ENCODE results near the gene HEY2. TPM values are rescaled to one million over a fixed set of nuclear protein-coding genes. Genes with fewer than 3 reads are reported as not detected.
A peak's percentile ranks its signal among the peaks of the same experiment; 100 is the strongest.

The HEY2 gene
- total RNA-seq, 1 experiment from 2014 or later: not detected

- Mint-ChIP-seq H3K27me3 (ENCODE audit: insufficient read depth, unreplicated experiment) (peaks cover 91% of the 10 kb centered on the region), H3K4me1 (ENCODE audit: insufficient read depth, unreplicated experiment) (no peaks in the 10 kb centered on the region), H3K9me3 (ENCODE audit: unreplicated experiment) (no peaks in the 10 kb centered on the region), H3K4me3 (ENCODE audit: unreplicated experiment) (no peak overlapping the region), H3K27ac (ENCODE audit: low read depth, unreplicated experiment) (no peak overlapping the region), H3K36me3 (ENCODE audit: insufficient read depth, unreplicated experiment) (peaks cover 6% of the 10 kb centered on the region)
- no peak for DNase-seq (ENCODE audit: unreplicated experiment)
- peak; percentile 22 for TF ChIP-seq CTCF (IDR thresholded peaks at IDR 0.05; ENCODE audit: unreplicated experiment)
- CTCF ChIA-PET: interaction anchor here (0.6 to 9.4 kb wide), 6 partner anchors 7 to 1541 kb away, joined by 3 to 233 read pairs (median 4); no protein-coding TSS in a partner anchor
- POLR2A ChIA-PET: interaction anchor here (0.6 kb wide), 1 partner anchor 428 kb away, joined by 3 read pairs; no protein-coding TSS in a partner anchor
- intact Hi-C loops (cut with micrococcal nuclease): loop anchor here (10.0 kb wide), 1 partner anchor 645 kb away; no protein-coding TSS in a partner anchor
- no TSS peak for BruUV-seq (replicated peaks)
Observed at GRCh38 chr6:125759184-125759902, 9.9 kb downstream of the HEY2 start.

GRCh38 chr6:125759959-125760457 is 10.6 kb downstream of the HEY2 start:
- Mint-ChIP-seq H3K4me1 (ENCODE audit: insufficient read depth, unreplicated experiment) (no peaks in the 10 kb centered on the region), H3K27me3 (ENCODE audit: insufficient read depth, unreplicated experiment) (peaks cover 91% of the 10 kb centered on the region), H3K27ac (ENCODE audit: low read depth, unreplicated experiment) (no peak overlapping the region), H3K4me3 (ENCODE audit: unreplicated experiment) (no peak overlapping the region), H3K9me3 (ENCODE audit: unreplicated experiment) (no peaks in the 10 kb centered on the region), H3K36me3 (ENCODE audit: insufficient read depth, unreplicated experiment) (peaks cover 6% of the 10 kb centered on the region)
- no peak for TF ChIP-seq CTCF (IDR thresholded peaks at IDR 0.05; ENCODE audit: unreplicated experiment)
- intact Hi-C loops (cut with micrococcal nuclease): loop anchor here (10.0 kb wide), 1 partner anchor 645 kb away; no protein-coding TSS in a partner anchor
- CTCF ChIA-PET: interaction anchor here (0.7 to 9.4 kb wide), 2 partner anchors 8 to 448 kb away, joined by 4 to 233 read pairs; no protein-coding TSS in a partner anchor
- no peak for DNase-seq (ENCODE audit: unreplicated experiment)
- POLR2A ChIA-PET: no interaction called here
- BruUV-seq (replicated peaks): no TSS peak

- TF ChIP-seq CTCF (IDR thresholded peaks at IDR 0.05; ENCODE audit: unreplicated experiment): no peak
- H3K27me3 Mint-ChIP-seq (ENCODE audit: insufficient read depth, unreplicated experiment): peaks cover 94% of the 10 kb centered on the region
- BruUV-seq (replicated peaks): no TSS peak
- H3K4me3 Mint-ChIP-seq (ENCODE audit: unreplicated experiment): no peak overlapping the region
- DNase-seq (ENCODE audit: unreplicated experiment): no peak
- ChIA-PET POLR2A (no interaction called here), CTCF (interaction anchor here (0.6 to 8.6 kb wide), 5 partner anchors 9 to 453 kb away, joined by 3 to 145 read pairs (median 3); no protein-coding TSS in a partner anchor)
- no peak overlapping the region for H3K27ac Mint-ChIP-seq (ENCODE audit: low read depth, unreplicated experiment)
- intact Hi-C loops (cut with micrococcal nuclease): no loop called here
- no peaks in the 10 kb centered on the region for H3K9me3 Mint-ChIP-seq (ENCODE audit: unreplicated experiment)
- H3K36me3 Mint-ChIP-seq (ENCODE audit: insufficient read depth, unreplicated experiment): peaks cover 4% of the 10 kb centered on the region
- no peaks in the 10 kb centered on the region for H3K4me1 Mint-ChIP-seq (ENCODE audit: insufficient read depth, unreplicated experiment)
Observed at GRCh38 chr6:125764121-125764671, 14.8 kb downstream of the HEY2 start.

- H3K4me3 Mint-ChIP-seq (ENCODE audit: unreplicated experiment): no peak overlapping the region
- POLR2A ChIA-PET: no interaction called here
- no TSS peak for BruUV-seq (replicated peaks)
- CTCF ChIA-PET: interaction anchor here (0.6 to 8.6 kb wide), 3 partner anchors 13 to 567 kb away, joined by 3 to 145 read pairs (median 4); no protein-coding TSS in a partner anchor
- H3K9me3 Mint-ChIP-seq (ENCODE audit: unreplicated experiment): no peaks in the 10 kb centered on the region
- H3K4me1 Mint-ChIP-seq (ENCODE audit: insufficient read depth, unreplicated experiment): no peaks in the 10 kb centered on the region
- TF ChIP-seq CTCF (IDR thresholded peaks at IDR 0.05; ENCODE audit: unreplicated experiment): no peak
- H3K36me3 Mint-ChIP-seq (ENCODE audit: insufficient read depth, unreplicated experiment): no peaks in the 10 kb centered on the region
- no peak overlapping the region for H3K27ac Mint-ChIP-seq (ENCODE audit: low read depth, unreplicated experiment)
- peaks cover 83% of the 10 kb centered on the region for H3K27me3 Mint-ChIP-seq (ENCODE audit: insufficient read depth, unreplicated experiment)
- intact Hi-C loops (cut with micrococcal nuclease): loop anchor here (5.0 kb wide), 2 partner anchors 614 to 894 kb away; partner anchors contain the start of gene TPD52L1
- no peak for DNase-seq (ENCODE audit: unreplicated experiment)
Observed at GRCh38 chr6:125765944-125766343, 16.5 kb downstream of the HEY2 start.

All from MCF 10A (cell line).